ENCODE measurements around the gene ASIC2. TPM values are rescaled to one million over a fixed set of nuclear protein-coding genes. Genes with fewer than 3 reads are reported as not detected.

Gene ASIC2
- polyA plus RNA-seq, 6 donors from 2014 or later: not detected

DNA sequence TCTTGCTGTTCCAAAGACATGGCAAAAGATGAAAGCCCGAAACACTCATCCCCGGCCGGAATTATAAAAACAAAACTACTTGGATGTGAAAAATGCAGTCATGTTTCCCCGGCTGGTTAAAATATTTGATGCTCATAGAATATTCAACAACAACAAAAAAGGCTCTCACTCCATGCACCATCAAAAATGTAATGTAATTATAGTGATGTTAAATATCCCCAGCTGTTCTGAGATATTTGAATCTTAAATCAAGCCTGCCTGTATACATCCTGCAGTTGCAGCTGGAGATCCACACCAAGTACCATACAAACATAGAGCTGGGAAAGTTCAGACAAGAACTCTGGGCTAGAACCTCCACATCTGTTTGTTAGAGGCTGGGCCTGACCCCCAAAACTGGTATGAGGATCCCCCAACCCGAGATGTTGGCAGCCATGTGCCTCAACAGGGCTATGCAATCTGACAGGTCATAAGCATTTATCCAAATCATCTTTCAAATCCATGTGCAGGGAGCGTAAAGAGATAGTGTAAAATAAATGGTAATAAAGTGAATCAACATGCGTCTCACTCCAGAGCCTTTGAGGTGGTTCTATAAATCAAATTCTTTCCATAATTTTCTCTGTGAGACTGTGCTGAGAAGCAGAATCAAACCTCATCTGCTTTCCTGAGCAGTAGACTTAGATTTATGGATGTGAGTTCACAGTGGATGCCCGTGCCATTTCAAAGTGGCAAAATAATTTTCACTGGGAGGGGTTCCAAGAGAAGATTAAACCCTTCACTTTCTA lies 12.7 kb downstream of the ASIC2 start:
- Mint-ChIP-seq H3K36me3 (no peaks in the 10 kb centered on the region), H3K27ac (no peak overlapping the region), H3K9me3 (no peaks in the 10 kb centered on the region), H3K4me1 (no peaks in the 10 kb centered on the region), H3K27me3 (peaks cover 0 to 24% (median 0%) of the 10 kb centered on the region in 3 donors), H3K4me3 (no peak overlapping the region)
- ATAC-seq (ENCODE audit: low read depth in 2 of 2) (no peak), DNase-seq (no peak)

- no peaks in the 10 kb centered on the region for H3K9me3 Mint-ChIP-seq
- no peak overlapping the region for H3K4me3 Mint-ChIP-seq
- no peaks in the 10 kb centered on the region for H3K4me1 Mint-ChIP-seq
Measured at GRCh38 chr17:33277436-33278100, 15.5 kb downstream of the ASIC2 start.

DNA sequence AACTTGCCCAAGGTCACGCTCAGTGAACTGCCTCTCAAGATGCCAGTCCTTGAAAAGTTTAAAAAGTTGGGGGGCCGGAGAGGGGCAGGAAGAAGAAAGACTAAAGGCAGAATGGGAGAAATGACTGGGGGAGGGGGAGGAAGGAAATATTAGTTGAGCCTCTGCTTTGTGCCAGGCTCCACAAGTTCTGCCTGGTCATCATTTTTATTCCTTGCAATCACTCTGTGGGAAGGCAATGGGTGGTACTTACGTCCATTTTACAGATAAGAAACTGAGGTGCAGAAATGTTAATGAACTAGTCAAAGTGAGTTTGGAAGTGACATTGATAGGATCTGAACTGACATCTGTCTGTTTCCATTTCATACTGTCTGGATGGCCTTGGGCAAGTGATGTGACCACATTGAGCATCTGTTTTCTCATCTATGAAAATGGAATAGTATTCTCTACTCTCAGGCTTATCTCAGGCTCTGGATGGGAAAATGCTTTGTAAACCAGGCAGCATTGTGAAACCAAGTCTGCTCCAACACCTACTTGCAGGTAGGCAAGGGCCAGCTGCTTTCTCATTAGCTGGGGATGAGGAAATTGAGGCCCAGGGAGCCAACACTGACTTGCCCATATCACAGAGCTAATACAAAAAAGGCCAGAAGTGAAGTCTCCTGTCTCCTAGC lies 19.2 kb downstream of the ASIC2 start:
- H3K36me3 Mint-ChIP-seq: no peaks in the 10 kb centered on the region
- H3K4me3 Mint-ChIP-seq: no peak overlapping the region
- DNase-seq: no peak
- H3K9me3 Mint-ChIP-seq: peaks cover 0 to 5% (median 0%) of the 10 kb centered on the region in 7 donors
- H3K4me1 Mint-ChIP-seq: no peaks in the 10 kb centered on the region
- peak overlapping the region in 1 of 6 donors; percentile 8 for H3K27ac Mint-ChIP-seq
- no peak for ATAC-seq (ENCODE audit: low read depth in 2 of 2)
- peaks cover 0 to 16% (median 0%) of the 10 kb centered on the region in 3 donors for H3K27me3 Mint-ChIP-seq

More at GRCh38 chr17:33277436-33278100, 15.5 kb downstream of the ASIC2 start:
- H3K27me3 Mint-ChIP-seq: peaks cover 0 to 21% (median 0%) of the 10 kb centered on the region in 3 donors
- no peak for ATAC-seq (ENCODE audit: low read depth in 2 of 2)
- H3K27ac Mint-ChIP-seq: no peak overlapping the region
- no peaks in the 10 kb centered on the region for H3K36me3 Mint-ChIP-seq
- no peak for DNase-seq

DNA sequence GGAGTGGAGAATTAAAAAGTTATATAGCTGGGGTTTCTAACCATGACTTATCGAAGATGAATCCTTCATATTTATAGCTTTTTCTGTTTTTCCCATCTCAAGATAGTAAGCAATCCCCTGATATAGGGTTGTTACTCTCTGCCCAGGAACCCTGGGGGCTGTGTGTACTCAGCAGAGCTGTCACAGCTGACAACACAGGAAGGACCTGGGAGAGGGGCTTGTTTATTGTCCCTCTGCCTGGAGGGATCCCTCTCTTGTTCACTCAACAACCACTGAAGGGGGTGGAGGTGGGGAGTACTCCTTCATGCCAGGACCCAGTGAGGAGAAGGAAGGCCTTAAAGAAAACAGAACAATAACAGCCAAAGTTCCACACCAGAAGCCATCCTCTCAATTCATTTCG lies 19.8 kb downstream of the ASIC2 start:
- Mint-ChIP-seq H3K4me3 (no peak overlapping the region), H3K27ac (no peak overlapping the region), H3K4me1 (no peaks in the 10 kb centered on the region), H3K9me3 (peaks cover 0 to 6% (median 2%) of the 10 kb centered on the region in 7 donors), H3K27me3 (peaks cover 0 to 12% (median 0%) of the 10 kb centered on the region in 3 donors), H3K36me3 (no peaks in the 10 kb centered on the region)
- DNase-seq (no peak), ATAC-seq (ENCODE audit: low read depth in 2 of 2) (no peak)

GRCh38 chr17:33272438-33272837 lies 20.7 kb downstream of the ASIC2 start:
- H3K4me1 Mint-ChIP-seq: no peaks in the 10 kb centered on the region
- no peak overlapping the region for H3K4me3 Mint-ChIP-seq
- H3K36me3 Mint-ChIP-seq: no peaks in the 10 kb centered on the region
- H3K9me3 Mint-ChIP-seq: peaks cover 0 to 11% (median 3%) of the 10 kb centered on the region in 7 donors
- ATAC-seq (ENCODE audit: low read depth in 2 of 2) (no peak), DNase-seq (no peak)
- H3K27me3 Mint-ChIP-seq: peaks cover 0 to 6% (median 0%) of the 10 kb centered on the region in 3 donors
- no peak overlapping the region for H3K27ac Mint-ChIP-seq

GRCh38 chr17:33269337-33270060 lies 23.6 kb downstream of the ASIC2 start:
- ATAC-seq (ENCODE audit: low read depth in 2 of 2) (no peak), DNase-seq (no peak)
- Mint-ChIP-seq H3K27me3 (peaks cover 0 to 6% (median 0%) of the 10 kb centered on the region in 3 donors), H3K9me3 (peaks cover 0 to 13% (median 4%) of the 10 kb centered on the region in 7 donors), H3K36me3 (no peaks in the 10 kb centered on the region), H3K27ac (no peak overlapping the region), H3K4me3 (no peak overlapping the region), H3K4me1 (no peaks in the 10 kb centered on the region)

GRCh38 chr17:33267851-33268548 lies 25.1 kb downstream of the ASIC2 start:
- Mint-ChIP-seq H3K27ac (no peak overlapping the region), H3K4me3 (no peak overlapping the region), H3K36me3 (no peaks in the 10 kb centered on the region), H3K4me1 (no peaks in the 10 kb centered on the region), H3K9me3 (peaks cover 0 to 13% (median 4%) of the 10 kb centered on the region in 7 donors), H3K27me3 (peaks cover 0 to 6% (median 0%) of the 10 kb centered on the region in 3 donors)
- ATAC-seq (ENCODE audit: low read depth in 2 of 2): no peak
- DNase-seq: no peak

DNA sequence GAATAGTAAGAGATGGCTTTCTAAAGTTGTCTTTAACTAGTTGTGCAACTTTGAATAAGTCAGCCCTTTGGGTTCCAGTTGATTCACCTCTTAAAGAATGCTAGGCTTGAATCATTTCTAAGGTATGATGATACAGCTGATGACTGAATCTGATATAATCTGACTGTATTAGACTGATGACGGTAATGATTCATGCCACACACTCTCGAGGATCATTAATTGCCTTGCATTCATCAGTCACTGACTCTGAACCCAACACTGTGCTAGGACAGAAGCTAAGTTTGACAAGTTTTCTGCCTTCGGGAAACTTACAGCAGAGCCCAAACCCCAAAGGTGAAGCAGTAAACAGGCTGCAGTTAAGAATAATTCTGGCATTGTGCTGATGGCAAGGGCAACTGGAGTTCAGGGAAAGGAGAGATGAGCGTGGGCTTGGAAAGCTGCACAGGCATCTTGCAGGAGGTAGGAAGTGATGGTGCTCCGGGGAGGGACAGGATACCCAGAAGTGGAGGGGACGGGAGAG lies 25.8 kb downstream of the ASIC2 start:
- DNase-seq (no peak), ATAC-seq (ENCODE audit: low read depth in 2 of 2) (no peak)
- H3K27me3 Mint-ChIP-seq: peaks cover 5 to 11% (median 6%) of the 10 kb centered on the region in 3 donors
- H3K4me3 Mint-ChIP-seq: no peak overlapping the region
- no peaks in the 10 kb centered on the region for H3K36me3 Mint-ChIP-seq
- H3K9me3 Mint-ChIP-seq: peaks cover 0 to 13% (median 4%) of the 10 kb centered on the region in 7 donors
- H3K4me1 Mint-ChIP-seq: no peaks in the 10 kb centered on the region
- no peak overlapping the region for H3K27ac Mint-ChIP-seq

GRCh38 chr17:33266611-33267010 lies 26.5 kb downstream of the ASIC2 start:
- Mint-ChIP-seq H3K27ac (no peak overlapping the region), H3K36me3 (no peaks in the 10 kb centered on the region), H3K9me3 (peaks cover 0 to 13% (median 4%) of the 10 kb centered on the region in 7 donors), H3K4me3 (no peak overlapping the region), H3K27me3 (peaks cover 5 to 12% (median 7%) of the 10 kb centered on the region in 3 donors), H3K4me1 (no peaks in the 10 kb centered on the region)
- DNase-seq (no peak), ATAC-seq (ENCODE audit: low read depth in 2 of 2) (no peak)

DNA sequence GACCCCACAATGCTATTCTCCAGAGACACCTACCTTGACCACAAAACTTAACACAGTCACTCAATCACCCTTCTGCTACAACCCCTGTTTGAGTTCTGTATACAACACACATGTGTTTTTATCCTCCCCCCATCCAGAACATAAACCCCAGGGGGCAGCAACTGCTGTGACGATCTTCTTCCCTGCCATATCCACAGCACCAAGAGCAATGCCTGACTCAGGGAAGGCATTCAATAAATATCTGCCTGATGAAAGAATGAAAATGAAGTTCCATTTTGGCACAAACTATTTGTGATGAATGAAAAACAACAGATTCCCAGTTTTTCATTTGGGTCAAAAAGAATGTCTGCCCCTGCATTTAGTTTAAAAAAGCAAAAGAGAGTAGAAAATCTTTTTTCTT lies 27.0 kb downstream of the ASIC2 start:
- DNase-seq (no peak), ATAC-seq (ENCODE audit: low read depth in 2 of 2) (no peak)
- Mint-ChIP-seq H3K4me1 (no peaks in the 10 kb centered on the region), H3K4me3 (no peak overlapping the region), H3K27me3 (peaks cover 5 to 12% (median 11%) of the 10 kb centered on the region in 3 donors), H3K36me3 (no peaks in the 10 kb centered on the region), H3K9me3 (peaks cover 0 to 13% (median 4%) of the 10 kb centered on the region in 7 donors), H3K27ac (no peak overlapping the region)

- Mint-ChIP-seq H3K36me3 (no peaks in the 10 kb centered on the region), H3K27me3 (peaks cover 7 to 20% (median 19%) of the 10 kb centered on the region in 3 donors), H3K9me3 (peaks cover 0 to 7% (median 4%) of the 10 kb centered on the region in 7 donors), H3K27ac (no peak overlapping the region), H3K4me1 (no peaks in the 10 kb centered on the region), H3K4me3 (no peak overlapping the region)
- no peak for DNase-seq
- no peak for ATAC-seq (ENCODE audit: low read depth in 2 of 2)
Measured at GRCh38 chr17:33263396-33263795, 29.7 kb downstream of the ASIC2 start.

DNA sequence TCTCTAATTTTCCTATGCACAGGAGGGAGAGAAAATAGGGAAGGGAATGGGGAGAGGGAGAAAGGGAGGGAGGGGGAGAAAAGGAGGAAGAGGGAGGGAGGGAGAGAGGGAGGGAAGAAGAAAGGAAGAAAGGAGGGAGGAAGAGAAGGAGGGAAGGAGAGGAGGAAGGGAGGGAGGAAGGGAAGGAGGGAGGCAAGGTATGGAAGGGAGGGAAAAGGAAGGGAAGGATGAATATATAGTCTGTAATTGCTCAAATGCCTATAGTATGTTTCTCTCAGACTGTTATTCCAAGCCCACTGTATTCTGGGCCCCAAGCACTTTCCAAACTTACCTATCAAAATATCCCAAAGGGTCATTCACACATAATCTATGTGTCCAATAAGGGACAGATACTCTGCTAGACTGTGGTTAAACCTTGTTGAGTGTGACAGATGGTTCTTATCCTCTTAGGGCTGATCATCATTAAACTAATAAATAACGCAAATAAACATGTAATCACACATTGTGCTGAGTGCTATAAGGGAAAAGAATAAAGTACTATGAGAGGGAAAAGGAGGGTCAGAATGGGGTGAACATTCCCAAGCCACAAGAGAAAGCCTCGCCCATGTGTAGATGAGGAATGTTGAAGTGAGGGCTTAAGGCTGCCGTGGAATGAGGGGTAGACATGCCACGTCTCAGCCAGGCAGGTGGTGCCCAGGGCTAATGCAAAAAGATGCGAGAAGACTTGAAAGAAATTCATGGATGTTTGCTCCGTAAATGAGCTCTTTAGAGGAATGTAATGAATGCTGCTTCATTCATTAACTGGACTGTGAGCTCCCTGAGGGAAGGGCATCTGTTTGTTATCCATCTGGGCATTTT lies 30.6 kb downstream of the ASIC2 start:
- Mint-ChIP-seq H3K36me3 (no peaks in the 10 kb centered on the region), H3K9me3 (peaks cover 0 to 7% (median 2%) of the 10 kb centered on the region in 7 donors), H3K27ac (no peak overlapping the region), H3K4me3 (no peak overlapping the region), H3K4me1 (no peaks in the 10 kb centered on the region), H3K27me3 (peaks cover 11 to 26% (median 19%) of the 10 kb centered on the region in 3 donors)
- no peak for ATAC-seq (ENCODE audit: low read depth in 2 of 2)
- no peak for DNase-seq

Data from naive B cell (primary cell).